HepG2 (cell line): ENCODE data around the gene NAPG. TPM values are rescaled to one million over a fixed set of nuclear protein-coding genes. Genes with fewer than 3 reads are reported as not detected.

Source experiments
- CEBPG ChIP-seq: IDR thresholded peaks from 2 replicates; pipeline ENCODE4 v1.6.1; 2016
- HOXA3 ChIP-seq: sonication (generic); formaldehyde crosslinking; IDR thresholded peaks from 2 replicates; pipeline ENCODE4 v1.5.0; 2020; ENCODE audit warnings: missing genetic modification reagents
- KMT2B ChIP-seq: IDR thresholded peaks from 2 replicates; pipeline ENCODE4 v1.6.1; 2016; ENCODE audit warnings: missing genetic modification reagents, missing compliant biosample characterization
- NFE2 ChIP-seq: sonication (generic); formaldehyde crosslinking; IDR thresholded peaks from 2 replicates; pipeline ENCODE4 v1.4.0; 2020; ENCODE audit warnings: missing genetic modification reagents
- NR2F1 ChIP-seq, 2 experiments: fragments of 450-650 bp in 1 of 2; formaldehyde crosslinking in 1 of 2; IDR thresholded peaks; 2 replicates each; pipeline versions ENCODE4 v1.5.0 to v1.6.1; 2016 to 2020; ENCODE audit warnings: mild to moderate bottlenecking in 1 of 2, missing compliant biosample characterization in 1 of 2, missing genetic modification reagents in 1 of 2, moderate library complexity in 1 of 2
- PCBP1 ChIP-seq: fragments of 200-400 bp; formaldehyde crosslinking; IDR thresholded peaks from 2 replicates; pipeline ENCODE4 v1.6.1; 2017; ENCODE audit warnings: mild to moderate bottlenecking, low read depth, low read length, borderline replicate concordance
- PCBP2 ChIP-seq: fragments of 200-400 bp; formaldehyde crosslinking; optimal IDR thresholded peaks from 2 replicates; pipeline ENCODE3; 2018; ENCODE audit warnings: low read length, low read depth; ENCODE audit not compliant: poor library complexity, severe bottlenecking
- RORA ChIP-seq: sonication (generic); formaldehyde crosslinking; IDR thresholded peaks from 2 replicates; pipeline ENCODE4 v1.5.0; 2020; ENCODE audit warnings: mild to moderate bottlenecking, missing genetic modification reagents, moderate library complexity
- RXRB ChIP-seq: IDR thresholded peaks from 2 replicates; pipeline ENCODE4 v1.6.1; 2016; ENCODE audit warnings: borderline replicate concordance, missing genetic modification reagents, missing compliant biosample characterization
- SIN3B ChIP-seq: fragments of 150-350 bp; IDR thresholded peaks from 2 replicates; pipeline ENCODE4 v1.6.1; 2014; ENCODE audit warnings: low read length
- SKI ChIP-seq: fragments of 450-650 bp; IDR thresholded peaks from one replicate; pipeline ENCODE4 v1.6.1; 2018; ENCODE audit warnings: mild to moderate bottlenecking; ENCODE audit not compliant: partially characterized antibody
- SMAD9 ChIP-seq: sonication (generic); formaldehyde crosslinking; IDR thresholded peaks from 2 replicates; pipeline ENCODE4 v1.5.1; 2020; ENCODE audit warnings: mild to moderate bottlenecking, missing genetic modification reagents
- SPEN ChIP-seq: sonication (generic); formaldehyde crosslinking; IDR thresholded peaks from 2 replicates; pipeline ENCODE4 v1.5.1; 2020; ENCODE audit warnings: low read depth, mild to moderate bottlenecking, missing genetic modification reagents
- ZBTB2 ChIP-seq: sonication (generic); formaldehyde crosslinking; IDR thresholded peaks from 2 replicates; pipeline ENCODE4 v1.8.0; 2022; ENCODE audit warnings: low read depth, missing genetic modification reagents
- ZEB1 ChIP-seq: IDR thresholded peaks from 2 replicates; pipeline ENCODE4 v1.6.1; 2012; ENCODE audit warnings: mild to moderate bottlenecking, low read depth, inconsistent platforms; ENCODE audit not compliant: insufficient replicate concordance
- ZNF33B ChIP-seq: sonication (generic); formaldehyde crosslinking; IDR thresholded peaks from 2 replicates; pipeline ENCODE4 v1.5.1; 2020; ENCODE audit warnings: mild to moderate bottlenecking, missing genetic modification reagents
- ZNF362 ChIP-seq: sonication (generic); formaldehyde crosslinking; IDR thresholded peaks from 2 replicates; pipeline ENCODE4 v1.4.0; 2020; ENCODE audit warnings: missing genetic modification reagents, mild to moderate bottlenecking, borderline replicate concordance
- ZNF451 ChIP-seq: sonication (generic); formaldehyde crosslinking; IDR thresholded peaks from 2 replicates; pipeline ENCODE4 v1.5.0; 2020; ENCODE audit warnings: mild to moderate bottlenecking, missing genetic modification reagents
- ZNF501 ChIP-seq: sonication (generic); formaldehyde crosslinking; IDR thresholded peaks from 2 replicates; pipeline ENCODE4 v1.5.1; 2020; ENCODE audit warnings: mild to moderate bottlenecking, moderate library complexity, missing genetic modification reagents
- ZNF724P ChIP-seq: sonication (generic); formaldehyde crosslinking; IDR thresholded peaks from 2 replicates; pipeline ENCODE4 v1.8.0; 2022; ENCODE audit warnings: missing genetic modification reagents, borderline replicate concordance
- polyA plus RNA-seq, 8 experiments: library from polyadenylated mRNA; depleted of rRNA in 3 of 8; stranded (reverse) in 7 of 8; unstranded in 1 of 8; fragments of >200 nt; fragmentation: Illumina TruSeq in 4 of 8; extraction: Trizol in 4 of 8; gene quantifications; 2 replicates each; pipeline versions ENCODE4 v1.2.1 to v1.2.3, GENCODE V29; 2011 to 2016; ENCODE audit warnings: low read depth in 4 of 8, missing spikeins in 1 of 8, mixed read lengths in 1 of 8; ENCODE audit not compliant: insufficient read depth in 1 of 8
- total RNA-seq, 5 experiments: library from RNA; depleted of rRNA; stranded (reverse); fragments of >200 nt; fragmentation: Illumina TruSeq; extraction: Trizol; gene quantifications; 2 replicates each; pipeline ENCODE4 v1.2.3, GENCODE V29; 2016; ENCODE audit warnings: low read depth in 1 of 5
- TF ChIP-seq, protein P1 (sequence below): sonication (generic); formaldehyde crosslinking; IDR thresholded peaks from 2 replicates; pipeline ENCODE4 v1.4.0; 2020; ENCODE audit warnings: mild to moderate bottlenecking, missing genetic modification reagents
- TF ChIP-seq, protein P2 (sequence below): IDR thresholded peaks from 2 replicates; pipeline ENCODE4 v1.6.1; 2016; ENCODE audit warnings: missing genetic modification reagents, missing compliant biosample characterization
- TF ChIP-seq, protein P3 (sequence below): sonication (generic); formaldehyde crosslinking; IDR thresholded peaks from 2 replicates; pipeline ENCODE4 v1.4.0; 2020; ENCODE audit warnings: low read depth, missing genetic modification reagents

The NAPG gene
- total and polyA plus RNA-seq, 2 of the 13 experiments (the other 11 are each of a cell fraction or from before 2014, with no cell fraction given) = 19.8 to 34.4 TPM

DNA sequence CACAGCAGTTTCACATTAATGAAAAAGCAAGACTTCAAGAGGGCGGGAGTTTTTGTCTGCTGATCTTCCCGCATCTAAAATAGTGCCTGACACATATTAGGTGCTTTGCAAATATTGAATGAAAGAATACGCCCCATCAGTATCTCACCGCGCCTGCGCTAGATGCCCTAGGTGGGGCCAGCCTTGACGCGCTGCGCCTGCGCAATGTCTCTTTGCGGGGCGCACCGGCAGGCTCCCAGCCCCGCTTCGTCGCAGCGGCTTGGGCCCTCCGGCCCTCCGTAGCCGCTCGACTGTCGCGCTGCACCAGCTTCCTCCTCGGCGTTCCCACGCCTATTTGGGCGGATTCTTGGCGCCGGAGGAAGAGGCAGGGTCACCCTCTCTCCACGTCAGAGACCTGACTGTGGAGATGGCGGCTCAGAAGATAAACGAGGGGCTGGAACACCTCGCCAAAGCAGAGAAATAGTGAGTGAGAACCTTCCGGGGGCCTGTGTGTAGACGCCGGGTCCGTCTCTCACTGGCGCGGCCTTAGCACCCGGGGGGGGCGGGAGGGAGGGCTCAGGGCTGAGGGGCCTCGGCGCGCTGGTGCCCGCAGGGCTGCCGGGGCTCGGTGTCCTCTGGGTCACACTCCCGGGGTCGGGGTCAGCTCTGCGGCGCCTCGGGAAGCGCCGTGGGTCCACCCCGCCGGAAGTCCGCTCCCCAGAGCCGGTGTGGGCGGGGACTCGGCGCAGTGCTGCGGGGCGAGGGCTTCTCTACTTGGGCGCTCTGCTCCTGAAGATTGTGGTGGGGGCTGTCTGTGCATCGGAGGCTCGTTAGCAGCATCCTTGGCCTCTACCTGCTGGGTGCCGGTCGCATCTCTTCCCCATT lies at the start of gene NAPG (continued):
- TF ChIP-seq RORA (no peak), SKI (peak; percentile 53), ZNF501 (CRISPR knock-in tag) (0 out of 2 replicates have a peak, but pooled peaks have one; percentile 70), ZNF451 (CRISPR knock-in tag) (no peak), HOXA3 (CRISPR knock-in tag) (peak; percentile 93), ZNF362 (peak; percentile 51; the same call in 1 of the 2 replicates), PCBP2 (no peak), SPEN (CRISPR knock-in tag) (peak; percentile 98), KMT2B (CRISPR knock-in tag) (peak; percentile 81), ZNF724P (CRISPR knock-in tag) (no peak; the same call in 1 of the 2 replicates), ZBTB2 (CRISPR knock-in tag) (peak; percentile 84; the same call in 1 of the 2 replicates), ZNF33B (CRISPR knock-in tag) (peak; percentile 28; the same call in 1 of the 2 replicates), NFE2 (CRISPR knock-in tag) (no peak), SIN3B (no peak), ZEB1 (no peak), RXRB (CRISPR knock-in tag) (peak; percentile 61), PCBP1 (no peak), SMAD9 (no peak), NR2F1 (CRISPR knock-in tag; IDR thresholded peaks at IDR 0.05) (no peak; a peak in 2 of 4 replicates), CEBPG (CRISPR knock-in tag) (no peak)
- TF ChIP-seq, protein P1, sequence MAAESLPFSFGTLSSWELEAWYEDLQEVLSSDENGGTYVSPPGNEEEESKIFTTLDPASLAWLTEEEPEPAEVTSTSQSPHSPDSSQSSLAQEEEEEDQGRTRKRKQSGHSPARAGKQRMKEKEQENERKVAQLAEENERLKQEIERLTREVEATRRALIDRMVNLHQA (CRISPR knock-in tag) = no peak
- TF ChIP-seq, protein P2, sequence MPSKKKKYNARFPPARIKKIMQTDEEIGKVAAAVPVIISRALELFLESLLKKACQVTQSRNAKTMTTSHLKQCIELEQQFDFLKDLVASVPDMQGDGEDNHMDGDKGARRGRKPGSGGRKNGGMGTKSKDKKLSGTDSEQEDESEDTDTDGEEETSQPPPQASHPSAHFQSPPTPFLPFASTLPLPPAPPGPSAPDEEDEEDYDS (CRISPR knock-in tag) = peak; percentile 68
- TF ChIP-seq, protein P3, sequence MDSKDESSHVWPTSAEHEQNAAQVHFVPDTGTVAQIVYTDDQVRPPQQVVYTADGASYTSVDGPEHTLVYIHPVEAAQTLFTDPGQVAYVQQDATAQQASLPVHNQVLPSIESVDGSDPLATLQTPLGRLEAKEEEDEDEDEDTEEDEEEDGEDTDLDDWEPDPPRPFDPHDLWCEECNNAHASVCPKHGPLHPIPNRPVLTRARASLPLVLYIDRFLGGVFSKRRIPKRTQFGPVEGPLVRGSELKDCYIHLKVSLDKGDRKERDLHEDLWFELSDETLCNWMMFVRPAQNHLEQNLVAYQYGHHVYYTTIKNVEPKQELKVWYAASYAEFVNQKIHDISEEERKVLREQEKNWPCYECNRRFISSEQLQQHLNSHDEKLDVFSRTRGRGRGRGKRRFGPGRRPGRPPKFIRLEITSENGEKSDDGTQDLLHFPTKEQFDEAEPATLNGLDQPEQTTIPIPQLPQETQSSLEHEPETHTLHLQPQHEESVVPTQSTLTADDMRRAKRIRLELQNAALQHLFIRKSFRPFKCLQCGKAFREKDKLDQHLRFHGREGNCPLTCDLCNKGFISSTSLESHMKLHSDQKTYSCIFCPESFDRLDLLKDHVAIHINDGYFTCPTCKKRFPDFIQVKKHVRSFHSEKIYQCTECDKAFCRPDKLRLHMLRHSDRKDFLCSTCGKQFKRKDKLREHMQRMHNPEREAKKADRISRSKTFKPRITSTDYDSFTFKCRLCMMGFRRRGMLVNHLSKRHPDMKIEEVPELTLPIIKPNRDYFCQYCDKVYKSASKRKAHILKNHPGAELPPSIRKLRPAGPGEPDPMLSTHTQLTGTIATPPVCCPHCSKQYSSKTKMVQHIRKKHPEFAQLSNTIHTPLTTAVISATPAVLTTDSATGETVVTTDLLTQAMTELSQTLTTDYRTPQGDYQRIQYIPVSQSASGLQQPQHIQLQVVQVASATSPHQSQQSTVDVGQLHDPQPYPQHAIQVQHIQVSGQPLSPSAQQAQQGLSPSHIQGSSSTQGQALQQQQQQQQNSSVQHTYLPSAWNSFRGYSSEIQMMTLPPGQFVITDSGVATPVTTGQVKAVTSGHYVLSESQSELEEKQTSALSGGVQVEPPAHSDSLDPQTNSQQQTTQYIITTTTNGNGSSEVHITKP (CRISPR knock-in tag) = no peak
